HTERT RPE-1 (cell line): ENCODE results near the gene EMP1.
"Not testable (repeated sequence)": the region's sequence is repeated elsewhere in the genome, so short reads cannot be mapped to it uniquely, and the experiment has no call there.

Experiments used
- in situ Hi-C: fragments of 300-500 bp; cut with MboI; formaldehyde crosslinking; loops from 4 replicates; pipeline ENCODE4 v1.14.3; 2020; ENCODE audit warnings: low sequenced_read_pairs

Gene EMP1

GRCh38 chr12:13253966-13254760, 57.6 kb downstream of the EMP1 start:
- in situ Hi-C loops, result no loop called here

- in situ Hi-C loops, result no loop called here
Measured at GRCh38 chr12:13255792-13256691, 59.5 kb downstream of the EMP1 start.

- in situ Hi-C loops, result no loop called here
Measured at GRCh38 chr12:13256692-13257045, 60.1 kb downstream of the EMP1 start.

GRCh38 chr12:13257356-13257875, 60.9 kb downstream of the EMP1 start:
- in situ Hi-C loops, result no loop called here

- in situ Hi-C loops, result no loop called here
Measured at GRCh38 chr12:13258197-13258596, 61.7 kb downstream of the EMP1 start.

GRCh38 chr12:13258717-13259119, 62.2 kb downstream of the EMP1 start:
- in situ Hi-C loops, result no loop called here

- in situ Hi-C loops, result not testable (repeated sequence)
Measured at GRCh38 chr12:13259625-13260024, 63.1 kb downstream of the EMP1 start.

- in situ Hi-C loops, result not testable (repeated sequence)
Measured at GRCh38 chr12:13267826-13268225, 71.3 kb downstream of the EMP1 start.

- in situ Hi-C loops, result no loop called here
Measured at GRCh38 chr12:13268581-13268980, 72.1 kb downstream of the EMP1 start.
